COR-L47 (cell line): ENCODE results near the gene NFIB.

Experiments used
- DNase-seq: peaks from one replicate; lab custom pipeline; 2025; lab: John Stamatoyannopoulos, UW

NFIB gene

DNA sequence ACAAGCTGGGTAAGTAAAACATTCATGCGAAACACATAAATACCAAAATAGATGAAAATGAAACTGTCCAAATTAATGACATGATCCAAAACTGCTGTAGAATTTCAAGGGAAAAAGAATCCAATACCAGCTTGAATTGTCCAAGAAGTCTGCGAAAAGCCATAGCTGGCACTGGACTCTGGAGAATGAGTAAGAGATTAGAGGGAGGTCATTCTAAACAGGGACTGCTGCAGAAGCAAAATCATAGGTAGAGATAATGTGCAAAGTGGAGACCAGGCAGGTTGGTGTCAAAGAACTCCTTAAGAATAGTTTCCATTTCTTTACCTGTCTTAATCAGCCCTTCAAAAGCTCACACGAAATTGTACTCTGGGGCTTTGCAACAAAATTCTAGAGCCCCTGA lies 162.5 kb downstream of the NFIB start:
- DNase-seq, result no peak

DNA sequence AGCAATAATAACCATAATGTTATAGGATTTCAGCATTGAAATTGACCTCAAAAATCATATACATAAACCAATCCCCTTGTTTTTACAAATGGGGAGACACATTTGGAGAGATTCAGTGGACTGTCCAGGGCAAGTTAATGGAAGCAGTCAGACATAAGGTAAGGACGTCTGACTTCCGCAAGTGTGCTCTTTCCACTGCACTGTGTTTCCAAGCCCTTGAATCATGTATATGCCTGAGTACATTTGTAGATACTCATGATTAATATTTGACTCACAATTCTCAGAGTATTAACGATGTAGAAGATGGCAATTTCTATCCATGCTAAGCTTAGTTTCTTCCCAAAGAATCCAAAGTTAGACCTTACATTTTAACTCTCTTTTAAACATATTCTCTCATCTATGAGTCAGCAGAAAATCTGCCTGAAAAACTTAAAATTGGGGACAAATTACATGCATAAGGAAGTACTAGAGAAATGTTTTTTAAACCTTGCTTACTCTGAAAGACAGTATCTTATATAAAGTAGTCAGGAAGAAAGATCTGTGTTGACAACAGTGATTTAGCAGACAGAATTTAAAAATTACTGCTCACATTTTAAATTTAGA lies 165.3 kb downstream of the NFIB start:
- no peak for DNase-seq

DNA sequence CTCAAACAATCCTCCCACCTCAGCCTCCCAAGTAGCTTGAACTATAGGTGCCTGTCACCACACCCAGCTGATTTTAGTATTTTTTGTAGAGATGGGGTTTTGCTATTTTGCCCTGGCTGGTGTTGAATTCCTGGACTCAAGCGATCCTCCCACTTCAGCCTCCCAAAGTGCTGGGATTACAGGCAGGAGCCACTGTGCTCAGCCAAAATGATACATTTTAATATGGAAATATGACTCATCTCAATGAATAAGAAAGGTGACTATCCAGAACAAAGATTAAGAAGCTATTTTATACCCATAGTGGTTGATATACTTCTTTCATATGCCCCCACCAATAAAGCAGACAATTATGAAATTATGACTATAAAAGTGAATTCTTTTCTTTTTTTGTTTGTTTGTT lies 166.2 kb downstream of the NFIB start:
- DNase-seq, result no peak

DNA sequence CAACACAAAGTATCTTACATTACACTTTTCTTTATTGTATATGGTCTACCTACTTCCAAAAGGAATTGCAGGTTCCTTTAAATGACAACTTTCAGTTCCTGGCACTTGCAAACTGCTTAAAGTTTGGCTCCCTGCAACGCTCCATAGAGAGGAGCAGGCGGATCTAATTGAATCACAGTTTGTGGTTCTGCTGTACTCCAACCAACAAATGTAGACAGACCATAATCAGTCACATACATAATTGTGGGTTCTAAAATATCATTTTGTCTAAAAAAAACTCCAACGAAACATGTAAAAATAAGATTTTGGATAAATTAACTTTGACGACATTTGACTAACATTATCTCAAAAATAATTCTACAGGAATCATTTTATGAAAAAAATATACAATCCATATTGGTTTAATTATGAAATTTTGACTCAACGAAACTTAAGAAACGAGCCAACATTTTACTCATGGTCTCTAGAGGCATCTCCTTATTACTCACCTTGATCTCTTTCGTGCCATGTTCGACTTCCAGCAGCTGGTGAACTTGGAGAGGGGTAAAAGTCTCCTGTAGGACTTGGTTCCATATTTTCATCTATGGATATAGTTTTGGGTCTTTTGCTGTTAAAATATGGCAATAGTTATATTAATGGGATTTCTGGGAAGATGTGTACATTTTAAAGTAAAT lies 167.6 kb downstream of the NFIB start:
- DNase-seq, result no peak

DNA sequence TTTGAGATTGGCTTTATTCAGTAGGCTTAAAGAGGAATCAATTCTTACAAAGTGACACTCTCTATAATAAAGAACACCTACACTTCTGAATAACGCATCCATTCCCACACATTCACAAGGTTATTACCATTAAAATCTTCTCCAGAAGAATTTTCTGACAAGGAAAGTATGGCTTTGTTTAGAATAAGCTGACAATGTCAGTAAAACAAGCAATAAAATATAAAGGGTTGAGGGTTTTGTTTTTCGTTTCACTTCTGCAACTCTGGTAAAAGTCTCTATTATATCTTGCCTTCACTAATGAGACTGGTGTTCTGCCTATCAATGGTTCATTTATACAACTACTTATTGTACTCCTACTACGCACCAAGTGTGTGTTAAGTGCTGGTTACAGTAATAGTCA lies 169.7 kb downstream of the NFIB start:
- no peak for DNase-seq

DNA sequence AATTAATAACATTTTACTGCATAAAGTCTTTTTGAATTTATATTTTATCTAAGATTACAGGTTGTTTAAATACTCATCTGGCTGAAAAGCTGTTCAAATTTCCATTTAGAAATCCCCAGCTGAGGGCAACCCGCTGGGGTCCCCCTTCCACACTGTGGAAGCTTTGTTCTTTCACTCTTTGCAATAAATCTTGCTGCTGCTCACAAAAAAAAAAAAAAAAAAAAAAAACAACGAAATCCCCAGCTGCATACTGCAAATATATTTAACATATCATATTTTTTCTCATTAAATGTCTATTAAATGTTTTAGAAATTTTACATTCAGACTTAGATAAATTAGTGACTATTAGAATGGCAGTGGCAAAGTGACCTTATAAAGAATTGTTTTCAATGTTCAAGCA lies 172.2 kb downstream of the NFIB start:
- no peak for DNase-seq

DNA sequence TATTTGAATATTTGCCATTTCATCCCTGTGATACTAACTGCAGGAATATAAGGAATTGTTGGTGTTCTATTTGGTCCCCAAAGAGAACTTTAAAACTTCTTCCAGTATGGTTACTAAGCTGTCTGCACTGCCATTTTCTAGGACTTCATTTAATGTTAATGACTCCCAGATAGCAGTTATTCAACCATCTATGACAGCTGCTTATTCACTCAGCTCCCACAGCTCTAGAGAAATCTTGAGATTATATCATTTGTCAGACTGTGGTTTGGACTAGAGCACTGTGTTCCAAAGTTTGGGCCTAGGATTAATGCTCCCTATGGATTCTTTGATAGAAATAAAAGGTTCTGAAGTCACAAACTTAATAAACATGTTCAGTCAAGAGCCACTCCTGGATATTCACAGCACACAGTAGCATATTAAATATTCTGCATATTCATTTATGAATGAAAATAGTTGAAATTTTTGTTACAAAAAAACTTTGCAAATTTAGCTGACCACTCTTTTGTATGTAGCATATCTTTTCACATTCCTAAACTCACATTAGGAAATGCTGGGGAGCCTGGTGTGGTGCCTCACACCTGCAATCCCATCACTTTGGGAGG lies 173.7 kb downstream of the NFIB start:
- no peak for DNase-seq

DNA sequence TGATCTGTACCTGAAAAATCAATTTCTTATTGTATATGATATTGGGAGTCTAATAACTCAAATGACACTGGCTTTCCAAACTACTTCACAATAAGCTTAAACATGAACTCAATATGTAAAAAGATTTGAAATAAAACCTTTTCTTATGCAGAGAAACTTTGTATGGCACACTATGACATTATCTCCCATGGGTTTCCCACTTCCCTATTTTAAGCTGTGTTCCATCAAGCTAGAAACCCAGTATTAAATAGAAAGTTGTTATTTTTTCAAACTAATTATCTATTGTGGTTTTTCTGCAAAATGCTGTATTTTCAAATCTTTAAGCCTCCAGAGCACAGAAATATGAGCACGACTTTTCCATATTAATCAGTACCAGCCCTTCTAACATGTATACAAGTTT lies 174.7 kb downstream of the NFIB start:
- no peak for DNase-seq

DNA sequence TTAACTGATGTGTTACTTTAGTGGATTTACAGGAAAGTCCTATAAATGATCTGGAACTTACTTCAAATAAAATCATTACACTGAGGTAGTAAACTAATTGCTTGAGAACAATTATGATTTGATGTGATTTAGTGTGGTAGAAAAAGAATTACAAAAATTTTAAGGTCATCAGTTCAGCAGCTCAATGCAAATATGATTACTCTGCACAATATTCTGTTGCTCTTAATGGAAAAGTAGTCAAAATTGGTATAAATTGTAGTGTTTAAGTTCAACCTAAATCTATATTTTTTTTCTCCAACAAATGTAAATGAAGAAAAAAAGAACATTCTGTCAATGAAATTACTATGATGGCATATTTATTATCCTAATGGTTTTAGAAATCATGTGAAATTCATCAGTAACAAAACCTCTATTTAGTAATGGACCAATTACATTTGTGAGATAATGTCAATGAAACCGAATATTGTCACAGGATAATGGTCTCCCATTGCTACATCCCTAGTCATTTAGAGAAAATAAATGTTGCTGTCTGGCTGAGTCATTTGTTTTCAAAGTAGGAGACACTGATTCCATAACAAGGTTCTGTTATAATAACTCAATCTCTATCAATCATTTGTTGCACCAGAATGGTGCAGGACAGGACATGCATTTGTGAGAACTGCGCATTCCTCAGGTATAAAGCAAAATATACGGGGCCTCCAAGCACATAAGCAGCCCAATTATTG lies 177.1 kb downstream of the NFIB start:
- peak; percentile 6 for DNase-seq

DNA sequence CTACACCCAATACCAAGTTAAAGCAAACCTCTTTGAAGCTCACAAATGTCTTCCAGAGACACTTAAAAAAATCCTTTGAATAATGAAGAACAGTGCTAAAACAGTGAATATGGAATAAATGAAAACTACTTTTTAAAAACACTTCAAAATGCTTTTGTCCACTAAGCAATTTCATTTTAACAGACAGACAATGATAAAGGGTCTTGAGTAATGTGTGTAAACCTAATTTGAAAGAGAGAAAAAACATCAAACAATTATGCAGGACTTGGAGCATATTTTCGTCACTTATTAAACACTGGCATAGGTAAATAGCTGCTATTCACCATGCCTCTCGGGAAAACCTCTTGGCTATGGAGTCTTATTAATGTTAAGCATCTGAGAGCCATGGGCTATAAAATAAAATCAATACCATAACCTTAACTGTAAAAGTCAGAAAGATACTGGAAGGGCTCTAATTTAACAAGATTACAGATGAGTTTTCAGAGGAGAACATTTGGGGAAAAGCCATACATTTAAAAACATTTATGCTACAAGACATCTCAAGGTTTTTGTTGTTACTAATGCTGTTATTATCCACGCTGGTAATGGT lies 177.8 kb downstream of the NFIB start:
- DNase-seq, result no peak

DNA sequence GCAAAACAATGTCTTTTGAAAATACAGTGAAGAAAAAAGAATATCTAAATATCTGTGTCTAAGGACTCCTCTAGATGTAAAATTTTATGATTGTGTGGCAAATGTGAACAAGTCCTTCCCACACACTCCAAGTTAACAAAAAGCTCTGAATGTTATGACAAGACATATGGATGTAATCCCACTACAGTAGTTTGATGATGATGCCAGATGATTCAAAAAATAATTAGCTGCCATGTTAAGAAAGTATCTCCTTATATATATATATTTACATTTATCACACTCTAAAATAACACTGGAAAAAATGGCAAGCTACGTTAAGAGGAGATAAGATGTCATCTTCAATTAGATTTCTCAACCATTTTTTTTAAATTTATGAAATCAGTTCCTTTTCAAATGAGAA lies 178.5 kb downstream of the NFIB start:
- DNase-seq, result no peak

DNA sequence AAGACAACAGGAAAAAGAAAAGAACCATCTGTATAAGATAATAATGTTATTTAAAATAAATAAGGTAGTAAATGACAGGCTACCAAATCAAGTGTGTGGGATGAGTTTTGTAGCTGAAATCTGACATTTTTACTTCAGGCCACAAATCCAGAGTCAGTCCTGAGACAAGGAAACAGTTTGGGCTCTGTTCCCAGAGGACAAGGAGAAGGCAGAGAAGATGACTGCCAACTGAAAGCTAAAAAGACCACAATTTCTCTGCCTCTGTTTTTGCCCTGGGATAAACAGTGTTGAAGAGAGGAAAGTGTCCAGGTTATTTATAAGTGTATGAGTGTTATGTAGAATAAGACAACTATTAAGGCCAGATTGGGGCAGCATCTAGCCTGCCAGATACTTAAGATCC lies 180.5 kb downstream of the NFIB start:
- no peak for DNase-seq

DNA sequence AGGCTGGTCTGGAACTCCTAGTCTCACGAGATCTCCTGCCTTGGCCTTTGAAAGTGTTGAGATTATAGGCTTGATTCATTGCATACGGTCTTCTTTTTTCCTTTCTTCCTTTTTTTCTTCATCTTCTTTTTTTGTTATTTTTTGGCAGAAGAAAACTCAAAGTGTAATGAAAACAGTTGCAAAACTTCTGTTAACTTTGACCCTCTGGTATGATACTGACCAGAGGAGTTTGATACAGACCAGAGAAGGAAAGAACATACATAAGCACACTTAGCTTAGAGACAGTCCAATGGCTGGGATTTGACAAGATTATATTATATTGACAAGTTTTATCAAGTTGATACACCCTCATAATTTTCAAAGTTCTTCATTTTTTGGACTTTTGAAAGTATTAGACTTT lies 181.2 kb downstream of the NFIB start:
- no peak for DNase-seq

DNA sequence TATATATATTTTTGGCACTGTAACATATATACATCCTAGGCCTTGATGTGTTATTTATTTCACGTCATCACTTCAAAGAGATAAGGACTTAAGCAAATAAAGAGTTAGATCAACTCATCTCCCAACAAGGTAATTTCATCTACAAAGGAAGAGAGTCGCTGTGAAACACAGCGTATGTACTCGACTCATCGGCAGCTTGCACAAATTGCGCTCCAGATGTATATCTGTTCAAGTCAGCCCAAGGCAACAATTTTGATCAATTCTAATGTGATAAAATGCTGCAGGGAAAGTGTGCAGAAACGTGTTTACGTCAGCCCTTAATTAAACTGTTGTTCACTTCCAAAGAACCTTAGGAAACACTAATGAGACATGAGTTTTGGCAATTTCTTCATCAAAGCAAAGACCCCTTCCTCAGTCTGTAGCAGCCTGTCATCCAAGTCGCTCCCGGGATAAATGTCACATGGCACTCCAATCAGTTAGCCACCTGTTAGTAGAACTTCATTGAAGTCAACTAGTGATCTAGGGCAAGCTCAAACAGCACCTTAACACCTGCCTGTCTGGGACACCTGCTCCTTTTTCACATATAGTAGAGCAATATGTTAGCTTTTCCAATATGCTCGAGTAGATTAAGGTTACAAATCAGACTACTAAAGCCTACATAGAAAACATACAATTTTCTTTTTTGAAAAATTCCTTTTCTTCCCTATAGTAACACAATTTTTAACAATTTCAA lies 182.4 kb downstream of the NFIB start:
- no peak for DNase-seq

DNA sequence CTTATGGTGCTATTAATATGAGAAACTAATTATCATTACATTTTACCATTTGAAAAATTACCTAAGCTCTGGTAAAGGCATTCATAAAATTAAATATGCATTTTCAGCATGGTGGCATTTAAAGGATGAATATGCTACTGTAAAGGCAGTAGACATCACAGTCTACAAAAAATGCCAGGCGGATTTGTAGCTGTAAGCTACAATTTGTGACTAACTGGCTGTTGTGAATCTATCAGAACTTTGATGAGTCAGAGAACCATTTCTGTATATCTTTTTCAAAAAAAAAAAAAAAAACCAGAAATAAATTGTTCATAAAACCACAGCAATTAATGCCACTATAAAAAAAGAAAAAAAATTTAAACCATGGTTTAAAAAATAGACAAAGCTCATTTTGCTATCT lies 186.3 kb downstream of the NFIB start:
- no peak for DNase-seq

DNA sequence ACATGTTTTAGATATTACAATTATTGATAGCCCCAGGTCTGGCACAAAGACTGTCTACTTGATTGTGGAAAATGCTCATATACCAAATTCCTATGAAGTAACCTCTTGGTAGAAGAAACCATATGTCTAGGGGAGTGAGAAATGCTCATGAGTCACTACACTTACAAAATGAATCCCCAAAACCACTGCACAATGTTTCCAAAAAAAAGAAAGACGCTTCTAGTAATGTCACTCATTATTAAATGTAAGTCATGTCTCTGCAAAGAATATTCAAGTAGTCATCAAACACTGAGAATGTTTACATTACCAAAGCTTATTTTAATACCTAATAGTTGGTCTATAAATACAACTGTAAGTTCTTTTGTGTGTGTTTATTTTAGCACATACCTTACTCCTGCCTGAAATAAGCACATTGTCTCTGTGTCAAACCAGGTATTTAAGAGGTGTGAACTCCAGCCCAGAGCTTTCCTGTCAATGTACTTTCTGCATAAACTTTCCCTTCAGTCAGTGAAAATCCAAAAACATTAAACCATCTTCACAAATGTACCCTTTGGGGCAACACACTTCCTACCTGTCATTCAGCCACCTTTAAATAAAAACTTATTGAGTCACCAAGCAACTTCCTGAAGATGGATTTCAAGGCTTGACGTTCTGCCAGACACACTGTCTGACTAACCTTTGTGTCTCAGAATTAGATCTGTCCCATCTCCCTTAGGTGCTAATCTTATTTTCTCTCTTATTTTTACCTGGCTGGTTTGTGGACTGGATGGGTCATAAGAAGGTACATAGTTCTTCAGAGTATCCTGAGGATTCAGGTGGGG lies 194.0 kb downstream of the NFIB start:
- DNase-seq, result no peak

DNA sequence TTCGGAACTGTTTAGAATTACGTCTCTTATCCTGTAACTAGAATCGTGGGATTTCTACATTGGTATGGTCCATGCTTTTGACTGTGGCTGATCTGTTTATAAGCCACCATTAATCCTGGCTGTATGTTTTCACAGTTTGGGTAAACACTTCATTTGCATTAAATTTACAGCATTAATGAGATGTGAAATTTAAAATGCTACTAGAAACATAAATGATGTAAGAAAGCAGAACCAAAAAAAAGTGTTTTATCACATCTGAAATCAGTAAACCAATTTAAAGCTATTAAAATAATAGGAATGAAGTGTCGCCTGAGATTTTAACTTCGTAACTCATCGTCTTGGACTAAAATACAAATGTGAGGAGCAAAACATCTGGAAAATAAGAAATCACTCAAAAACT lies 201.7 kb downstream of the NFIB start:
- DNase-seq, result no peak

DNA sequence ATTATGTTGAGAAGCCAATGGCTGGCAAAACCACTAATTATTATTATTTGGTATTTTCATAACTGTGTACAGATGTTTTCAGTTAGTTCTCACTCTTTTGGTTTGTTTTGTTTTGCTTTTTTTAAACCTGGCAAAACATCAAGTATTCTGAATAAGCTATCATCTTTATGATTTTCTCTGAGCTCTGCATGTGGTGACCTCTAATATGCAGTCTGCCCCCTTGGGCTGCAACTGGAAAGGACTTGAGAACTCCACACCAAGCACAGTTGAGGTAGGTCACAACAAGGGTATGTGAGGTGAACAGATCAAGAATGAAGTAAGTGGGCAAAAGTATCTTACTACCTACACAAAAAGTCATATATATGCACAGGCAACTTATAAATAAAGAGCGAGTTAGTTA lies 202.2 kb downstream of the NFIB start:
- DNase-seq, result no peak

DNA sequence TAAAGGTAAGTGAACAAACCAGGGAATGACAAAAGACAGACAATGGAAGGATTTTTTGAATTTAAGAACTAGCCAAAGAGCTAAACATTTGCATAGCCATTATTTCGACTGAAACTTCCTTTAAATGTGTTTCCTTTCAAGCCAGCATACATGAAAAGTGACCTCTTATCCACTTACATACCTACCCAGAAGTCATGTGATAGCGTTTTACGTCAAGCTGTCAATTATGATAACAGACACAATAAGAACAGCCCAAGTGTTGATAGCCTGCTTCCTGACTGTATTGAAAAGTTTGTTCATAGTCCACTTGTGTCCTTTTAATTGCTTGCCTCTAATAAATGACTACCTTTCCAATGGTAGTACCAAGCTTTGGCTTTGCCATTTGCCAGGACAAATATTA lies 206.0 kb downstream of the NFIB start:
- DNase-seq, result no peak

DNA sequence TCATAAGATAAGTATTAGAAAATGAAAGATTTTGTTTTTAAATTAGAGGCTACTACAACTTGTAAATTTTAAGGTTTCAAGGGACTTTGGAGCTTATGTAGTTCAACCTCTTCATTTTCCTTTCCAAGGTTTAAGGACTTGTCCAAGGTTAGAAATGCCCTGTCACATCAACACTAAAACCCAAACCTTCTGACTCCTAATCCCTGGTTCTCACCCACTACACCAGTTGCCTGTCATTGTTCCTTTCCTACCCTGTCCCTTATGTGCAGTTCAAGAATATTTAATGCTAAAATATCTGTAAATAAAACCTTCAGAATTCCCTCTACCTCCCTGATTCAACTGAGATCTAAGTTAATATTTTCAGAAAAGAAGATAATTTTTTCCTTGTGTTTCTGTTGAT lies 206.4 kb downstream of the NFIB start:
- DNase-seq, result no peak

DNA sequence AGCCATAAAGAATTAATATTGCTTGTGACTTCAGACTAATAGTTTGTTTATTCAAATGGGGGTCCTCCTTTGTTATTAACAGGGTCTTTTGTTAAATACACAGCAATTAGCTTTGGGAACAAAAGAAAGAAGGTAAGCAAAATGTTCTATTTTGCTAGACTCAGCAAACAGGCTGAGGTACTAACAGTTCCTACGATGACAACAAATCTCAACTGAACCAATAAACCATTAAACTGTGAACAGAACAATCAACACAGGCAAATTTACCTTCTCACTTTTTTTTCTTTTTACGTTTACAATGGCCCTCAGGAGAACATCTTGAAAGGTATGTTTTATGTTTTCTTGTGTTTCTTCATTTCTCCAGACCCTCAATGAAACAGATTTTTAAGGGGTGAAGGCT lies 207.2 kb downstream of the NFIB start:
- peak; percentile 45 for DNase-seq
